AG09309 (cell line): ENCODE data around the gene PRKAG2.
"Not testable (repeated sequence)": the region's sequence is repeated elsewhere in the genome, so short reads cannot be mapped to it uniquely, and the experiment has no call there.

ENCODE experiments used
- DNase-seq: peaks from one replicate; pipeline ENCODE4 v3.0.0-alpha.2; 2010; ENCODE audit warnings: low read depth
- H3K4me3 ChIP-seq: 2 replicates; pipeline ENCODE4 v1.5.1; 2011; ENCODE audit warnings: mild to moderate bottlenecking, low read depth, low read length, moderate library complexity; ENCODE audit not compliant: control insufficient read depth
- TF ChIP-seq, protein P1 (sequence below): IDR thresholded peaks from 2 replicates; pipeline ENCODE4 v1.5.1; 2011; ENCODE audit warnings: mild to moderate bottlenecking, low read depth, low read length, inconsistent platforms; ENCODE audit not compliant: insufficient read depth, control insufficient read depth; ENCODE audit errors: missing control alignments

PRKAG2 gene

DNA sequence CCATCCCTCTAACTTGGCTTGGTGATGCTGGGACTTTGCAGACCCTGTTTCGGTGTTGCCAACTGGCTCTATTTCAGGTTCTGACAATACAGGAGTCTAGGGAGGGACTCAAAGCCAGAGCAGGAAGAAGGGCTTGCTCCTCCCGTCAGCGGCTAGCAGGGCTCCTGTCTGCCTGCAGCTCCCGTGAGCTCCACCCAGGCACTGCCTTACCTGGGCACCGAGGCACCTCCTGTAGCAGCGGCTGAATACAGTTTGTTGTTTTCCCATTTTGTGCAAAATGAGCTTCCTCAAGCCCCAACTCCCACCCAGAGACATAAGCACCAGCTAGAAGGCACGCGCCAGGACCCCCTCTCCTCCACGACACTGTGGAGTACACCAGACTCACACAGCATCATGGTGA, 287.9 kb downstream of the PRKAG2 start:
- DNase-seq, result no peak
- TF ChIP-seq, protein P1, sequence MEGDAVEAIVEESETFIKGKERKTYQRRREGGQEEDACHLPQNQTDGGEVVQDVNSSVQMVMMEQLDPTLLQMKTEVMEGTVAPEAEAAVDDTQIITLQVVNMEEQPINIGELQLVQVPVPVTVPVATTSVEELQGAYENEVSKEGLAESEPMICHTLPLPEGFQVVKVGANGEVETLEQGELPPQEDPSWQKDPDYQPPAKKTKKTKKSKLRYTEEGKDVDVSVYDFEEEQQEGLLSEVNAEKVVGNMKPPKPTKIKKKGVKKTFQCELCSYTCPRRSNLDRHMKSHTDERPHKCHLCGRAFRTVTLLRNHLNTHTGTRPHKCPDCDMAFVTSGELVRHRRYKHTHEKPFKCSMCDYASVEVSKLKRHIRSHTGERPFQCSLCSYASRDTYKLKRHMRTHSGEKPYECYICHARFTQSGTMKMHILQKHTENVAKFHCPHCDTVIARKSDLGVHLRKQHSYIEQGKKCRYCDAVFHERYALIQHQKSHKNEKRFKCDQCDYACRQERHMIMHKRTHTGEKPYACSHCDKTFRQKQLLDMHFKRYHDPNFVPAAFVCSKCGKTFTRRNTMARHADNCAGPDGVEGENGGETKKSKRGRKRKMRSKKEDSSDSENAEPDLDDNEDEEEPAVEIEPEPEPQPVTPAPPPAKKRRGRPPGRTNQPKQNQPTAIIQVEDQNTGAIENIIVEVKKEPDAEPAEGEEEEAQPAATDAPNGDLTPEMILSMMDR, result no peak
- H3K4me3 ChIP-seq, result no peak overlapping the region

DNA sequence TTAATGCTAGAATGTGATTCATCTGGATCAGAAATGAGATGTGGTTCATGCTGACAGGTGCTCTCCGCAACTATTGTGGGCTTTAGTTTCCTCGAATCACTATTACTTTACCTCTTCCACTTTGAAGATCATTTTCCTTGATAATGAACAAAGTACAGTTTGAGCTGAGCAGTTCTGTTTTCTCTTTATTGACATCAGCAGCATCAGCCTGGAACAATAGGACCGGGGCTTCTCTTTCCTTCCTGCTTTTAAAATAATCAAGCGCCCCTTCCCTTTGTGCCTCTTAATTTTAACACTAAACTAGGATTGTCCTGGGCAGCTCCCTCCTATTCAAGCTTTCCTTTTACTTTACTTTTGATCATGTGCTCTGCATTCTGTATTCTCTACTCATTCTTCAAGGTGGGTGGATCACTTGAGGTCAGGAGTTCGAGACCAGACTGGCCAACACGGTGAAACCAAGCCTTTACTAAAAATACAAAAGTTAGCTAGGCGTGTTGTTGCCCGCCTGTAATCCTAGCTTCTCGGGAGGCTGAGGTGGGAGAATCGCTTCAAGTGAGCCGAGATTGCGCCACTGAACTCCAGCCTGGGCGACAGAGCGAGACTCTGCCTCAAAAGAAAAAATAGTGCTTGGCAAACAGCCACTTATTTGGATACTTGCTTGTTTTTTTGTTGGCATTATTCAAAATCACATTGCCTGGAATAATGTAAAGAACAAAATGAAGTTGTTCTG, 290.2 kb downstream of the PRKAG2 start:
- DNase-seq, result no peak
- TF ChIP-seq, protein P1, result no peak

DNA sequence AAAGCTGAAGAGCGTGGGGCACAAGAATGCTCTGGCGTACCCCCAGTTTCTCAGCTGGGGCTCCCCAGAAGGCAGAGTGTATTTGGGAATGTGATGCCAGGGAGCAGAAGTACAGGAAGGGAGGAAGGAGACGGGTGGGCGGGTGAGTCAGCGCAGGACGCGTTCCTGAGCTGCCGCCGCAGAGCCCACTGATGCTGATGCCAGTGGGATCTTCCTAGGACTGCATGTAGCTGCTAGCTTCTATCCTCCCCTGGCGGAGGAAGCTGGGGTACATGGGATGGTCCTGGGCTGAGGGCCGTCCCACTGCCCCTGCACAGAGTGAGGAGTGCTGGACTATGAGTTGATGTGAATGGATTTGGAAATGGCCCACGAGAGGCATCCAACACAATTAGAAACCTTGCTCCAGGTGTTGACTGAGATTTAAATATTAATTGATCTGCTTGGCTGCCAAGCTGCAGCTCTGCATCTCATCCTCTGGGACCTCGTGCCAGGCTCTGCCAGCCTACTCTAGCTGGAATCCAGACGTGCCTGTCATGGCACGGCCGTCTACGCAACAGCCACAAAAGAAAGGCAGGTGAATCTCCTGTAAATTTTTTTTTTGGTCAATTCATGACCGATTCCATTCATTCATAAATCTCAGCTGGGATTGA, 291.0 kb downstream of the PRKAG2 start:
- no peak for DNase-seq
- no peak overlapping the region for H3K4me3 ChIP-seq
- TF ChIP-seq, protein P1, result no peak

More for the DNA sequence above, 290.2 kb downstream of the PRKAG2 start:
- H3K4me3 ChIP-seq, result no peak overlapping the region

DNA sequence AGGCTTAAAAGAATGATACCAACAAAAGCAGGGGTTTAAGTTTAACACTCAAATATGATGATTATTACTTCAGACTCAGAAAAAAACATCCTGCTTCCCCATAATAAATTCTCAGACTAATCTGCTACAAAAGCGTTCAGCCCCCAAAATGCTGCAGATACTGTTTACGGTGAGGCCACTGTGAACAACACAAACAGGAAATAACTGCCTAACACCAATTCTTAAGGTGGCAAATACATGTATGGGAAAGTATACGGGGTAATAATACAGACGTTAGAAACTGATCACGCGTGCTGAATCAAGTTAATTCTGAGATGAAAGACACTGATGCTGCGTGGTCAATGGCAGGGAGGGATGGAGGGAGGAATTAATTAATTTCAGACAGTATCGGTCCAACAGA, 295.2 kb downstream of the PRKAG2 start:
- no peak for DNase-seq
- TF ChIP-seq, protein P1, result no peak

DNA sequence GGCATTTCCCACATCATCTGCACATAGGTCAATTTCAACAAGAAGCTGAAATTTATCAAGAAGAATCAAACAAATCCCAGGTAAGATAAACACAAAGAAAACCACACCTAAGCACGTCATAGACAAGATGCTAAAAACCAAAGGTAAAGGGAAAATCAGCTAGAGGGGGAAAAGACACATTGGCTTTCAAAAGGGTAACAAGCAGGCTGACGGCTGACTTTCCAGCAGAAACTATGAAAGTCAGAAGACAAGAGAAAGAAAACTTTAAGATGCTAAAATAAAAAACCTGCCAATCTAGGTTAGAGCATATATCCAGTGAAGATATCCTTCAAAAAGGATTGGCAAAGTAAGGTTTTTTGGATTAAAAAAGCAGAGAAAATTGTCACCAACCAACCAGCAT, 297.3 kb downstream of the PRKAG2 start:
- TF ChIP-seq, protein P1, result no peak
- H3K4me3 ChIP-seq, result no peak overlapping the region
- DNase-seq, result no peak

More for the DNA sequence above, 295.2 kb downstream of the PRKAG2 start:
- no peak overlapping the region for H3K4me3 ChIP-seq

DNA sequence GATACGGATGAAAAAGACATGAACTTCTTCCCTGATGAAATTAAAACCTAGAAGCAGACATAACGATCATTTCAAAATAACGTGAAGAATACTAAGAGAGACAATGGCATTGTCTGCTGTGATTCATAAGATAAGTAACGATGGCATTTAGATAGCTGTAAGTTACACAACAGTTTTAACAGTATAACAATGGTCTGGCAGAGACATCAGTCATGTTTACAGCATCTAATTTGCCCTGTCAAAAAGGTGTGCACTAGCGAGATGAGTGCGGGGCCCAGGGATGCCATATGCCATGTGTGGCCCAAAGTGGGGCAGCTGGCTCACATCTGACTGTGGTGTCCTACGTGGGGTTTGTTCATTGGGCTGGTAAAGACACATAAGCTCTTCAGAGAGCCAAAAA, 301.5 kb downstream of the PRKAG2 start:
- no peak for DNase-seq
- TF ChIP-seq, protein P1, result no peak
- no peak overlapping the region for H3K4me3 ChIP-seq

DNA sequence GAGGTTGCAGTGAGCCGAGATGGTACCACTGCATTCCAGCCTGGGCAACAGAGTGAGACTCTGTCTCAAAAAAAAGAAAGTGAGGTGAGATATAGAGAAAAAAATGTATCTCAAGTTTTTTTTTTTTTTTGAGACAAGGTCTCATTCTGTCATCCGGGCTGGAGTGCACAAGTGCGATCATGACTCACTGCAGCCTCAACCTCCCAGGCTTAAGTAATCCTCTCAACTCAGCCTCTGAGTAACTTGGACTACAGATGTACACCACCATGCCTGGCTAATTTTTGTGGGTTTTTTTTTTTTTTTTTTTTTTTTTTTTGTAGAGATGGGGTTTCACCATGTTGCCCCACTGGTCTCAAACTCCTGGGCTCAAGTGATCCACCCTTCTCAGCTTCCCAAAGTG, 303.9 kb downstream of the PRKAG2 start:
- peak; percentile 34 for DNase-seq
- not testable (repeated sequence) for H3K4me3 ChIP-seq
